ENCODE results near the gene AFDN. TPM values are rescaled to one million over a fixed set of nuclear protein-coding genes. Genes with fewer than 3 reads are reported as not detected.

The AFDN gene
- total and polyA plus RNA-seq, 10 of the 15 experiments (the other 5 are each of a cell fraction or from before 2014, with no cell fraction given): 5.7 to 68.2 (median 45.1) TPM

- TF ChIP-seq CEBPB (IDR thresholded peaks at IDR 0.05; ENCODE audit: borderline replicate concordance in 1 of 2, low read depth in 2 of 2, low read length in 2 of 2): no peak
These were observed 26.2 kb upstream of the AFDN start (continued) for GRCh38 chr6:167800549-167800948.

- peaks cover 4 to 5% of the 10 kb centered on the region in 2 experiments for H3K27me3 ChIP-seq (replicated peaks in 1 of 2; ENCODE audit: control insufficient read depth in 2 of 2, insufficient read depth in 2 of 2, low read length in 1 of 2)
- DNase-seq (ENCODE audit: low read depth, low spot score) (no peak), FAIRE-seq (no peak), ATAC-seq (no peak)
- H4K20me1 ChIP-seq (ENCODE audit: control insufficient read depth, insufficient read depth): no peaks in the 10 kb centered on the region; the same call in 1 of the 2 replicates
- no peak overlapping the region for H2AFZ ChIP-seq (ENCODE audit: control insufficient read depth, low read depth, low read length)
- H3K27ac ChIP-seq (ENCODE audit: control insufficient read depth, insufficient read depth): no peak overlapping the region
- WGBS (ENCODE audit: insufficient coverage, insufficient replicate concordance, low lambda C conversion rate, missing lambda C conversion rate): 0% methylated on average over 1 of the region's 1 CpG
- H3K9me3 ChIP-seq (replicated peaks; ENCODE audit: control insufficient read depth, insufficient read depth, low read length): no peaks in the 10 kb centered on the region
- H3K79me2 ChIP-seq (ENCODE audit: control insufficient read depth, insufficient read depth, low read length): no peaks in the 10 kb centered on the region
- POLR2A ChIA-PET: no interaction called here
- no peaks in the 10 kb centered on the region for H3K4me1 ChIP-seq (ENCODE audit: control insufficient read depth, insufficient read depth, low read length)
- in situ Hi-C loops (cut with MboI) (no loop called here), intact Hi-C loops (cut with micrococcal nuclease; ENCODE audit: unreplicated experiment) (no loop called here)
- SMC1A ChIA-PET (ENCODE audit: uncharacterized antibody, unreplicated experiment): no interaction called here
- H3K36me3 ChIP-seq (ENCODE audit: control insufficient read depth in 2 of 2, insufficient read depth in 2 of 2, low read length in 1 of 2): no peaks in the 10 kb centered on the region
- no peak overlapping the region for H3K4me3 ChIP-seq
- CTCF ChIA-PET: no interaction called here
- RAD21 ChIA-PET (ENCODE audit: unreplicated experiment): no interaction called here
- no peak overlapping the region for H3K9ac ChIP-seq (ENCODE audit: control insufficient read depth, insufficient read depth, low read length)
- no TSS peak for BruUV-seq (replicated peaks)
- no peak overlapping the region for H3K4me2 ChIP-seq (ENCODE audit: control insufficient read depth, insufficient read depth)
- TF ChIP-seq IRF3 (IDR thresholded peaks at IDR 0.05) (no peak), RAD21 (IDR thresholded peaks at IDR 0.05; ENCODE audit: insufficient read depth, low read depth, low read length) (no peak), EED (IDR thresholded peaks at IDR 0.05; ENCODE audit: low read depth) (no peak), HDGF (IDR thresholded peaks at IDR 0.05) (no peak), IKZF1 (conservative IDR thresholded peaks at IDR 0.05) (no peak), YY1 (IDR thresholded peaks at IDR 0.05; ENCODE audit: low read depth, low read length) (no peak), POLR2A (IDR thresholded peaks at IDR 0.05; ENCODE audit: low read depth, low read length) (no peak), BACH1 (IDR thresholded peaks at IDR 0.05; ENCODE audit: borderline replicate concordance) (no peak), TCF3 (IDR thresholded peaks at IDR 0.05; ENCODE audit: borderline replicate concordance, insufficient read depth, low read depth, low read length) (no peak), BCL11A (IDR thresholded peaks at IDR 0.05; ENCODE audit: low read depth, low read length) (no peak), RCOR1 (conservative IDR thresholded peaks at IDR 0.05; ENCODE audit: low read depth, low read length) (no peak), STAT1 (conservative IDR thresholded peaks at IDR 0.05) (no peak), ZNF24 (IDR thresholded peaks at IDR 0.05) (no peak), CTCF (IDR thresholded peaks at IDR 0.05 in 2 of 3, conservative IDR thresholded peaks at IDR 0.05 in 1 of 3; ENCODE audit: control insufficient read depth in 2 of 3, extremely low read depth in 1 of 3, insufficient read depth in 1 of 3, low read depth in 3 of 3, low read length in 3 of 3) (no peak), ZNF592 (IDR thresholded peaks at IDR 0.05) (no peak), KAT2A (conservative IDR thresholded peaks at IDR 0.05; ENCODE audit: control insufficient read depth, low read depth, low read length) (no peak), ATF3 (IDR thresholded peaks at IDR 0.05; ENCODE audit: borderline replicate concordance, extremely low read depth, low read depth, low read length) (no peak)
These were observed 25.4 kb upstream of the AFDN start for GRCh38 chr6:167801263-167801662.

Measured in GM12878 (cell line).